Tibial nerve (tissue), 4 donors: ENCODE measurements around the gene GREM2. TPM values are rescaled to one million over a fixed set of nuclear protein-coding genes. Genes with fewer than 3 reads are reported as not detected.

Experiments
- DNase-seq, 2 donors: peaks; one replicate each; pipeline ENCODE4 v3.0.0-alpha.2; 2019; ENCODE audit warnings: low spot score in 2 of 2
- H3K27ac ChIP-seq, 4 donors: fragments of 200-600 bp; sonication (generic) in 3 of 4; one replicate each; pipeline ENCODE4 v1.5.1; 2017 to 2019; ENCODE audit warnings: mild to moderate bottlenecking in 1 of 4
- H3K27me3 ChIP-seq, 2 donors: fragments of 200-600 bp; sonication (generic) in 1 of 2; one replicate each; pipeline versions ENCODE4 v1.5.1 to v1.6.0; 2017 to 2019
- H3K36me3 ChIP-seq, 3 donors: fragments of 200-600 bp; sonication (generic); one replicate each; pipeline ENCODE4 v1.5.1; 2018 to 2019
- H3K4me1 ChIP-seq, 4 donors: fragments of 200-600 bp; sonication (generic) in 3 of 4; one replicate each; pipeline ENCODE4 v1.5.1; 2017 to 2019
- H3K4me3 ChIP-seq, 4 donors: fragments of 200-600 bp; sonication (generic) in 3 of 4; one replicate each; pipeline ENCODE4 v1.5.1; 2017 to 2019; ENCODE audit warnings: mild to moderate bottlenecking in 1 of 4, moderate library complexity in 1 of 4
- H3K9me3 ChIP-seq, 4 donors: fragments of 200-600 bp; sonication (generic) in 3 of 4; one replicate each; pipeline ENCODE4 v1.5.1; 2017 to 2019
- EP300 ChIP-seq, 2 donors: sonication (generic); formaldehyde crosslinking; IDR thresholded peaks; one replicate each; pipeline ENCODE4 v1.6.1; 2017; ENCODE audit warnings: antibody characterized with exemption in 2 of 2, mild to moderate bottlenecking in 1 of 2
- POLR2A ChIP-seq, 2 donors: fragments of 450-650 bp; IDR thresholded peaks; one replicate each; pipeline ENCODE4 v1.6.1; 2017; ENCODE audit warnings: antibody characterized with exemption in 2 of 2, mild to moderate bottlenecking in 2 of 2, moderate library complexity in 2 of 2
- WGBS, 2 donors: methylation state at CpG; one replicate each; pipeline ENCODE4 v1.1.5; 2018; 5-methylcytosine and 5-hydroxymethylcytosine counted together
- total RNA-seq, 4 donors: library from RNA; depleted of rRNA; stranded (reverse); fragments of >200 nt; gene quantifications; one replicate each; pipeline ENCODE4 v1.1.0, GENCODE V29; 2016
- TF ChIP-seq, protein P1 (sequence below), 5 experiments: fragments of 200-600 bp in 3 of 5; fragments of 450-650 bp in 2 of 5; sonication (generic) in 3 of 5; IDR thresholded peaks; one replicate each; pipeline ENCODE4 v1.5.1; 2016 to 2019; ENCODE audit warnings: antibody characterized with exemption in 5 of 5, mild to moderate bottlenecking in 3 of 5, moderate library complexity in 2 of 5

Gene GREM2
- total RNA-seq, 4 donors from 2014 or later, result 0.21 to 0.87 (median 0.35) TPM

DNA sequence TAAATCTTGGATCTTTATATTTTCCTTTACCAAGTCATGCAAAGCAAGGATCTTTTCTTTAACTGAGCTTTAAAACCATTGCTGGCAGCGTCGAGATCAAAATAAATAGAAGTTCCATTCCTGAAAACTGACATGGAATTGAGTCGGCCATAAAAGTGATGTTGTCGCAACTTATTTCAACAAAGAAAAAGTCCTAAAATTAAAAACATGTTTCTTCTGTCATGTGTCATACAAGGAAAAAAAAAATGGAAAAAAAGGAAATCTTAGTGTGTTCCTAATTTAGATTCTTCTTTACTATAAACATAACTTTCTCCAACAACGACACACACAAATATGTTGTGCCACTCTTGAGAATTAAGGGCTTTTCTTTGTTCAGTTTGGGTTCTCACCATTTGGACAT, 34.9 kb downstream of the GREM2 start:
- TF ChIP-seq EP300 (IDR thresholded peaks at IDR 0.05) (no peak), POLR2A (IDR thresholded peaks at IDR 0.05) (no peak)
- TF ChIP-seq, protein P1, sequence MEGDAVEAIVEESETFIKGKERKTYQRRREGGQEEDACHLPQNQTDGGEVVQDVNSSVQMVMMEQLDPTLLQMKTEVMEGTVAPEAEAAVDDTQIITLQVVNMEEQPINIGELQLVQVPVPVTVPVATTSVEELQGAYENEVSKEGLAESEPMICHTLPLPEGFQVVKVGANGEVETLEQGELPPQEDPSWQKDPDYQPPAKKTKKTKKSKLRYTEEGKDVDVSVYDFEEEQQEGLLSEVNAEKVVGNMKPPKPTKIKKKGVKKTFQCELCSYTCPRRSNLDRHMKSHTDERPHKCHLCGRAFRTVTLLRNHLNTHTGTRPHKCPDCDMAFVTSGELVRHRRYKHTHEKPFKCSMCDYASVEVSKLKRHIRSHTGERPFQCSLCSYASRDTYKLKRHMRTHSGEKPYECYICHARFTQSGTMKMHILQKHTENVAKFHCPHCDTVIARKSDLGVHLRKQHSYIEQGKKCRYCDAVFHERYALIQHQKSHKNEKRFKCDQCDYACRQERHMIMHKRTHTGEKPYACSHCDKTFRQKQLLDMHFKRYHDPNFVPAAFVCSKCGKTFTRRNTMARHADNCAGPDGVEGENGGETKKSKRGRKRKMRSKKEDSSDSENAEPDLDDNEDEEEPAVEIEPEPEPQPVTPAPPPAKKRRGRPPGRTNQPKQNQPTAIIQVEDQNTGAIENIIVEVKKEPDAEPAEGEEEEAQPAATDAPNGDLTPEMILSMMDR (IDR thresholded peaks at IDR 0.05), result no peak
- H3K27me3 ChIP-seq, result no peaks in the 10 kb centered on the region
- H3K27ac ChIP-seq, result no peak overlapping the region
- DNase-seq, result no peak
- H3K36me3 ChIP-seq, result no peaks in the 10 kb centered on the region
- H3K9me3 ChIP-seq, result no peaks in the 10 kb centered on the region
- 74 to 75% methylated on average over 5 of the region's 5 CpGs for WGBS, 2 donors
- H3K4me3 ChIP-seq, result no peak overlapping the region
- H3K4me1 ChIP-seq, result no peaks in the 10 kb centered on the region

DNA sequence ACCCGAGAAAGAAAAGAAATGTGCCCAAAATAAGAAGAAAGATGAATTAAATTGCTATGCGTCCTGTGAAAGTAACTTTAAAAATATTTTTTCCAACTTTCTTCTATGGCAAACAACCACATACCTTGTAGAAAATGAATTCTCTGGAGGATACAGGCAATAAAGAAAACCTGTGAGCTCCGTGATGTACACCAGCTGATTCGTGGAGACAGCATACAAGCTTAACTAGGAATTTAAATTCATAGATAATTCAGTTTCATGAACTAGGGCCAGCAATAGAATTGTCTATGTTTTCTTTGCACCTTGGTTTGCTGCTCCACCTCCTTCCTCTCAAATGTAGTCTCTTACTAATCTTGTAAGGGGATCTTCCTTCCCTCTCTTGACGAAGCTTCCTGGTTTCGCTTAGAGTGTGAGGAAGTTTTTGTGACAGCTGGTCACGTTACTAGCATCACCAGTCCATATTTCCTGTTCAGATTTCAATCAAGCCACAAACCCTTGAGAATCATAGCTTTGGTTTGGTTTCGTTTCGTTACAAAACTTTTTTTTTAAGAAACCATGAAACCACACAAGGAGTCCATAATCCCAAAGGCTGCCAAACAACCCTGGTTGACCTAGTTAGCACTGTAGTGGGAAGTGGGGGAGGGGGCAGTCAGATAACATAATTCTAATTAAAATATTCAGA, 35.8 kb downstream of the GREM2 start:
- 44 to 45% methylated on average over 9 of the region's 9 CpGs for WGBS, 2 donors
- peak in 1 of 2 donors; percentile 32 for TF ChIP-seq EP300 (IDR thresholded peaks at IDR 0.05)
- TF ChIP-seq POLR2A (IDR thresholded peaks at IDR 0.05), result no peak
- Histone ChIP-seq H3K36me3 (no peaks in the 10 kb centered on the region), H3K4me3 (peak overlapping the region in 3 of 4 donors; percentile 1 to 35 (median 2)), H3K9me3 (no peaks in the 10 kb centered on the region), H3K4me1 (no peaks in the 10 kb centered on the region), H3K27me3 (no peaks in the 10 kb centered on the region), H3K27ac (peak overlapping the region in 2 of 4 donors; percentile 36 to 50)
- DNase-seq, result peak in 1 of 2 donors; percentile 13

DNA sequence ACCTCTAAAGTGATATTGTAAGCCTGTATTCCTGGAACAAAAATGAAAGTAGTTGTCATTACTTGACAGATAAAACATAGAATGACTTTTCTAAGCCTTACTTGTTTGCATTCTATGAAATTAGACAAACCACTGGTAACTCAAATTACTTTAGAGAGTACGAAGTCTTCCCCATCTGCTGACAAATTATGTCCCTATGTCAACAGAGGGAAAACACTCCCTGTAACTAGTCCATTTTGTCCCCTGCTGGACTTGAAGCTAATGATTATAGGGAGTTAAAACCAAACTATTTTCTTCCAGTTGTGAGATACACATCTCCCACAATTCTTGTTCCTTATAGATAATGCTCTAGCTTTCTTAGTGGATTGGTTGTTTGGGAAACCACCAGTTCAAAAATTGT, 39.6 kb downstream of the GREM2 start:
- Histone ChIP-seq H3K4me3 (no peak overlapping the region), H3K27me3 (no peaks in the 10 kb centered on the region), H3K4me1 (no peaks in the 10 kb centered on the region), H3K27ac (no peak overlapping the region), H3K36me3 (no peaks in the 10 kb centered on the region), H3K9me3 (no peaks in the 10 kb centered on the region)
- WGBS, 2 donors, result 72 to 79% methylated on average over 1 of the region's 1 CpG
- no peak for DNase-seq
- TF ChIP-seq, protein P1 (IDR thresholded peaks at IDR 0.05), result no peak
- TF ChIP-seq EP300 (IDR thresholded peaks at IDR 0.05), result no peak
- TF ChIP-seq POLR2A (IDR thresholded peaks at IDR 0.05), result no peak

DNA sequence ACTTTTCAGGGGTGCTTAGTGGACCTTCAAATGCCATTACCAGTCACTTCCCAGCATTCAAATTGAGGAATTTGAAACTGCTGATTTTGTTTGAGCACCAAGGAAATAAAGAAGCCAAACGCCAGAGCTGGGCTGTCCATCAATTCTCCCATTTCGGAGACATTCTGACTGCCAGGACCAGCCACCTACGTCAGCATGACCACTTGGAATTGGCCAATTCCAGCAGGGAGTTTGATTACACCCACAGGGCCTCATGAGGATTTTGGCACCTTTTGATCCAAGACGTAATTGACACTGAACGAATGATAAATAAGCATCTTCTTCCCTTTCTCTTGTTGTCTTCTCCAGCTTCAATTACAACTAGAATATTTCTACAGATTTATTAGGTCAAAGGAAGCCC, 40.2 kb downstream of the GREM2 start:
- no peak for TF ChIP-seq POLR2A (IDR thresholded peaks at IDR 0.05)
- TF ChIP-seq EP300 (IDR thresholded peaks at IDR 0.05), result no peak
- TF ChIP-seq, protein P1 (IDR thresholded peaks at IDR 0.05), result no peak
- Histone ChIP-seq H3K4me1 (no peaks in the 10 kb centered on the region), H3K36me3 (no peaks in the 10 kb centered on the region), H3K4me3 (no peak overlapping the region), H3K27ac (no peak overlapping the region), H3K9me3 (no peaks in the 10 kb centered on the region), H3K27me3 (no peaks in the 10 kb centered on the region)
- DNase-seq, result no peak
- WGBS, 2 donors, result 67 to 75% methylated on average over 5 of the region's 5 CpGs

DNA sequence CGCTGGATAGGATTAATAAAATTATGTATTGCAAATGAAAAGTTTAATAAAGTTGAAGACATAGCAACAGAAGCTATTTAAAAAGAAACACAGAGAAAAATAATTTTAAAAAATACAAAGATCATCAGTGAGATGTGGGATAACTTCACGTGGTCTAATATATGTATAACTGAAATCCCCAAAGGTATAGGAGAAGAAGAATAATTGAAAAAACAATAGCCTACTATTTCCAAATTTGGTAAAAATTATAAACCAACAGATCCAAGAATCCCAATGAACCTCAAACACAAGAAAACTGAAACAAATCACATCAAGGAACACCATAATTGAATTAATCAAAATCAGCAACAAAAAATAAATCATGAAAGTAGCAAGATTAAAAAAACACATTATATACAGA, 44.9 kb downstream of the GREM2 start:
- H3K27me3 ChIP-seq, result no peaks in the 10 kb centered on the region
- TF ChIP-seq, protein P1 (IDR thresholded peaks at IDR 0.05), result no peak
- TF ChIP-seq POLR2A (IDR thresholded peaks at IDR 0.05) (no peak), EP300 (IDR thresholded peaks at IDR 0.05) (no peak)
- WGBS, 2 donors, result 68 to 86% methylated on average over 2 of the region's 2 CpGs
- no peak overlapping the region for H3K4me3 ChIP-seq
- H3K4me1 ChIP-seq, result no peaks in the 10 kb centered on the region
- DNase-seq, result no peak
- H3K36me3 ChIP-seq, result no peaks in the 10 kb centered on the region
- H3K27ac ChIP-seq, result no peak overlapping the region
- H3K9me3 ChIP-seq, result no peaks in the 10 kb centered on the region
